Dendritic cell treated with granulocyte-macrophage colony-stimulating factor and Interleukin-4, amounts not matched to agents 40 ng/mL and 50 ng/mL, for 4 days (primary cell): ENCODE results near the gene HEBP2.

Source experiments
- H3K27ac Mint-ChIP-seq: one replicate; pipeline ENCODE4 v1.8.0; 2022; ENCODE audit warnings: mild to moderate bottlenecking, mixed read lengths
- H3K27me3 Mint-ChIP-seq: one replicate; pipeline ENCODE4 v1.8.0; 2022; ENCODE audit warnings: mild to moderate bottlenecking, mixed read lengths
- H3K36me3 Mint-ChIP-seq: one replicate; pipeline ENCODE4 v1.8.0; 2022; ENCODE audit warnings: low read depth, mixed read lengths
- H3K4me1 Mint-ChIP-seq: one replicate; pipeline ENCODE4 v1.8.0; 2022; ENCODE audit warnings: low read depth, mixed read lengths
- H3K4me3 Mint-ChIP-seq: one replicate; pipeline ENCODE4 v1.8.0; 2022; ENCODE audit warnings: mild to moderate bottlenecking, moderate library complexity, mixed read lengths
- H3K9me3 Mint-ChIP-seq: one replicate; pipeline ENCODE4 v1.8.0; 2022; ENCODE audit warnings: mixed read lengths
- intact Hi-C: fragments of 100-400 bp; cut with micrococcal nuclease; formaldehyde crosslinking; loops from one replicate; pipeline ENCODE4 v1.15.0; 2022

Gene HEBP2

GRCh38 chr6:138468320-138469015, 64.4 kb downstream of the HEBP2 start:
- H3K27ac Mint-ChIP-seq = no peak overlapping the region
- H3K27me3 Mint-ChIP-seq = no peaks in the 10 kb centered on the region
- no peaks in the 10 kb centered on the region for H3K4me1 Mint-ChIP-seq
- intact Hi-C loops = no loop called here
- peaks cover 24% of the 10 kb centered on the region for H3K36me3 Mint-ChIP-seq
- no peak overlapping the region for H3K4me3 Mint-ChIP-seq
- peaks cover 5% of the 10 kb centered on the region for H3K9me3 Mint-ChIP-seq
